GM12891 (cell line): Measurements from ENCODE around the gene MDM2.
"Not testable (repeated sequence)": the region's sequence is repeated elsewhere in the genome, so short reads cannot be mapped to it uniquely, and the experiment has no call there.

ENCODE experiments used
- DNase-seq: peaks from one replicate; pipeline ENCODE4 v3.0.0; 2011; ENCODE audit warnings: low spot score; ENCODE audit not compliant: insufficient read length
- FAIRE-seq: peaks from 2 replicates; lab custom pipeline; 2011; peaks lifted over from hg19 to GRCh38; lab: Jason Lieb, UNC
- PAX5 ChIP-seq: IDR thresholded peaks from 2 replicates; pipeline ENCODE4 v1.6.1; 2011; ENCODE audit warnings: low read length, moderate library complexity, mild to moderate bottlenecking; ENCODE audit not compliant: insufficient read depth, severe bottlenecking
- POLR2A ChIP-seq: IDR thresholded peaks from 2 replicates; pipeline ENCODE4 v1.6.1; 2011; ENCODE audit warnings: low read depth, low read length, control low read depth
- POLR2AphosphoS5 ChIP-seq: IDR thresholded peaks from 2 replicates; pipeline ENCODE4 v1.6.1; 2011; ENCODE audit warnings: low read depth, low read length, control low read depth
- POU2F2 ChIP-seq: IDR thresholded peaks from 2 replicates; pipeline ENCODE4 v1.6.1; 2011; ENCODE audit warnings: low read depth, mild to moderate bottlenecking, control low read depth, low read length, moderate library complexity
- SPI1 ChIP-seq: IDR thresholded peaks from 2 replicates; pipeline ENCODE4 v1.6.1; 2011; ENCODE audit warnings: low read depth, low read length, control low read depth
- TAF1 ChIP-seq: IDR thresholded peaks from 2 replicates; pipeline ENCODE4 v1.6.1; 2011; ENCODE audit warnings: low read depth, low read length, control low read depth

Gene MDM2

DNA sequence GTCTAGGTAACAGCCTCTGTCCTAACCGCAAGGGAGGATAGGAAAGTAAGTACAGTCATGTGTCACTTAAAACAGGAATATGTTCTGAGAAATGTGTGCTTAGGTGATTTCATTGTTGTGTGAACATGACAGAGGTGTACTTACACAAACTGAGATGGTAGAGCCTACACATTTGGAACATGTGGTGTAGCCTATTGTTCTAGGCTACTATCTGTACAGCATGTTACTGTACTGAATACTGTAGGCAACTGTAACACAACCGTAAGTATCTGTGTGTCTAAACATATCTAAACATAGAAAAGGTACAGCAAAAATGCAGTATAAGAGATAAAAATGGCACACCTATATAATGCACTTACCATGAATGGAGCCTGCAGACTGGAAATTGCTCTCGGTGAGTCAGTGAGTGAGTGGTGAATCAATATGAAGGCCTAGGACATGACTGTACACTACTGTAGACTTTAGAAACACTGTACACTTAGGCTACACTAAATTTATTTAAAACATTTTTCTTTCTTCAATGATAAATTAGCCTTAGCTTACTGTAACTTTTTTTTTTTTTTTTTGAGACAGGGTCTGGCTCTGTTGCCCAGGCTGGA is 13.2 kb upstream of the MDM2 start:
- no peak for TF ChIP-seq POLR2A
- TF ChIP-seq SPI1, result no peak
- TF ChIP-seq TAF1, result no peak
- TF ChIP-seq PAX5, result no peak
- no peak for TF ChIP-seq POU2F2
- TF ChIP-seq POLR2AphosphoS5, result no peak
- DNase-seq (no peak), FAIRE-seq (no peak)

DNA sequence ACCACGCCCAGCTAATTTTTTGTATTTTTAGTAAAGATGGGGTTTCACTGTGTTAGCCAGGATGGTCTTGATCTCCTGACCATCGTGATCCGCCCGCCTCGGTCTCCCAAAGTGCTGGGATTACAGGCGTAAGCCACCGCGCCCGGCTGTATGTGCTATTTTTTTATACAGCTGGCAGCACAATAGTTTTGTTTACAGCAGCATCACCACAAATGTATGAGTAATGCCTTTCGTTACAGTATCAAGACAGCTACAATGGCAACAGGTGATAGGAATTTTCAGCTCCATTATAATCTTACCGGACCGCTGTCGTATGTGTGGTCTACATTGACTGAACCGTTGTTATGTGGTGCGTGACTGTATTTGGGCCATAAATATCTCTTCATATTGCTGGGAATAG is 11.6 kb upstream of the MDM2 start:
- FAIRE-seq, result no peak
- no peak for DNase-seq
- TF ChIP-seq PAX5 (no peak), TAF1 (no peak)

DNA sequence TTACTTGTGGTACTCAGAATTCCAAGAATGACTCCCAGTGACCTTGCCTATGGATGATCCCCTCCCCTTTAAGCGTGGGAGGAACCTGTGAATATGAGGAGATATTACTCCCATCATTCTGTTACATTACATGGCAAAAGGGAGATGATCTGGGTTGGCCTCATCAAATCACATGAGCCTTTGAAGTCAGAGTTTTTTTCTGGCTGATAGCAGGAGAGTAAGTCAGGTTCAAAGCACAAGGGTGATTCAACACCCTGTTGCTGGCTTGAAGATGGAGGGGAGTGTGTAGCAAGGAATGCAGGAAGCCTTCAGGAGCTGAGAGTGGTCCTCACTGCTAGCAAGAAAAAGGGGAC is 9.1 kb upstream of the MDM2 start:
- TF ChIP-seq POU2F2, result no peak
- no peak for TF ChIP-seq POLR2AphosphoS5
- TF ChIP-seq PAX5, result no peak
- TF ChIP-seq POLR2A, result no peak
- TF ChIP-seq TAF1, result no peak
- no peak for TF ChIP-seq SPI1
- FAIRE-seq (no peak), DNase-seq (no peak)

DNA sequence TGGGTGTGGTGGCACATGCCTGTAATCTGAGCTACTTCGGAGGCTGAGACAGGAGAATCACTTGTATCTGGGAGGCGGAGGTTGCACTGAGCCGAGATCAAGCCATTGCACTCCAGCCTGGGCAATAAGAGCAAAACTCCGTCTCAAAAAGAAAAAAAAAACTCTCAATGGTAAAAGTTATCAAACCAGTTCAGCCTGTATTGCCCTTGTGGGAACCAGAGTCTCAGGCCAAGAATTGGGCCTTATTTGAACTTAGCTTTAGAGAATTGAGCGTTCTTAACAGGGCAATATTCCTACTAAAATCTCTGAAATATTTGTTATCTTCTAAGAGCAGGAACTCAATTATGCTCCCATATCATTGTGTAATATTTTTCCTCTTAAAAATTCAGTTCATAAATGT is 7.7 kb upstream of the MDM2 start:
- DNase-seq (no peak), FAIRE-seq (no peak)
- TF ChIP-seq POLR2A (no peak), SPI1 (no peak)

DNA sequence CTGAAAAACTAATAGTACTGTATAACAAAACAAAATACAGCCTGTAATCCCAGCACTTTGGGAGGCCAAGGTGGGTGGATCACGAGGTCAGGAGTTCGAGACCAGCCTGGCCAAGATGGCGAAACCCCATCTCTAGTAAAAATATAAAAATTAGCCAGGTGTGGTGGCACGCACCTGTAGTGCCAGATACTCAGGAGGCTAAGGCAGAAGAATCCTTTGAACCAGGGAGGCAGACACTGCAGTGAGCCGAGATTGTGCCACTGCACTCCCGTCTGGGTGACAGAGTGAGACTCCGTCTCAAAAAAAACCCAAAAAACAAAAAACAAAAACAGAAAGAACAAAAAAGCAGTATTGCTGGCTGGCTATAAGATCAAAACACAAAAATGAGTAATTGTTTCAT is 6.9 kb upstream of the MDM2 start:
- not testable (repeated sequence) for FAIRE-seq

DNA sequence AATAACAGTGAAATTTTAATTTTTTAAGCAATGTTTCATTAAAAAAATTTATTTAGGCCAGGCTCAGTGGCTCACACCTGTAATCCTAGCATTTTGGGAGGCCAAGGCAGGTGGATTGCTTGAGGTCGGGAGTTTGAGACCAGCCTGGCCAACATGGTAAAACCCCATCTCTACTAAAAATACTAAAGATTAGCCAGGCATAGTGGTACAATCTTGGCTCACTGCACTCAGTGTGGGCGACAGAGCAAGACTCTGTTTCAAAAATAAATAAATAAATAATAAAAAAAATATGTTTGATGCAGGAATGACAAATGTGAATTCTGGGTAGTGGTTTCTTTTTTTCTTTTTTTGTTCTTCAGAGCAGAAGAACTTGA is 5.6 kb upstream of the MDM2 start:
- FAIRE-seq, result not testable (repeated sequence)

More for the DNA sequence above, 6.9 kb upstream of the MDM2 start:
- DNase-seq, result not testable (repeated sequence)

DNA sequence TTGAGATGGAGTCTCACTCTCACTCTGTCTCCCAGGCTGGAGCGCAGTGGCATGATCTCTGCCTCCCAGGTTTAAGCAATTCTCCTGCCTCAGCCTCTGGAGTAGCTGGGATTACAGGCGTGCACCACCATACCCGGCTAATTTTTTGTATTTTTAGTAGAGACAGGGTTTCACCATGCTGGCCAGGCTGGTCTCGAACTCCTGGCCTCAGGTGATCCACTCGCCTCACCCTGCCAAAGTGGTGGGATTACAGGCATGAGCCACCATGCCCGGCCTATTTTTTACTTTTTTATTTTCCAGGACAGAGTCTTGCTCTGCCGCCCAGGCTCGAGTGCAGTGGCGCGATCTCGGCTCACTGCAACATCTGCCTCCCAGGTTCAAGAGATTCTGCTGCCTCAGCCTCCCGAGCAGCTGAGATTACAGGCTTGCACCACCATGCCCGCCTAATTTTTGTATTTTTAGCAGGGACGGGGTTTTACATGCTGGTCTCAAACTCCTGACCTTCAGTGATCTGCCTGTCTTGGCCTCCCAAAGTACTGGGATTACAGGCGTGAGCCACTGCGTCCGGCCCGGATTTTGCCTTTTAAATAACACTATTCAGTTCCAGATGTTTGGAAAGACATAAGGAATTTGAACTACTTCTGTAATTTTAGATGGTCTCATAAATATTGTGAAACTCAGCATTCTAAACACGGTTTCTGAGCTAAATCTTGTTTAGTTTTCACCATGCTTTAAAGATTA is 4.9 kb upstream of the MDM2 start:
- DNase-seq, FAIRE-seq: not testable (repeated sequence)

More for the DNA sequence above, 5.6 kb upstream of the MDM2 start:
- DNase-seq, result not testable (repeated sequence)

DNA sequence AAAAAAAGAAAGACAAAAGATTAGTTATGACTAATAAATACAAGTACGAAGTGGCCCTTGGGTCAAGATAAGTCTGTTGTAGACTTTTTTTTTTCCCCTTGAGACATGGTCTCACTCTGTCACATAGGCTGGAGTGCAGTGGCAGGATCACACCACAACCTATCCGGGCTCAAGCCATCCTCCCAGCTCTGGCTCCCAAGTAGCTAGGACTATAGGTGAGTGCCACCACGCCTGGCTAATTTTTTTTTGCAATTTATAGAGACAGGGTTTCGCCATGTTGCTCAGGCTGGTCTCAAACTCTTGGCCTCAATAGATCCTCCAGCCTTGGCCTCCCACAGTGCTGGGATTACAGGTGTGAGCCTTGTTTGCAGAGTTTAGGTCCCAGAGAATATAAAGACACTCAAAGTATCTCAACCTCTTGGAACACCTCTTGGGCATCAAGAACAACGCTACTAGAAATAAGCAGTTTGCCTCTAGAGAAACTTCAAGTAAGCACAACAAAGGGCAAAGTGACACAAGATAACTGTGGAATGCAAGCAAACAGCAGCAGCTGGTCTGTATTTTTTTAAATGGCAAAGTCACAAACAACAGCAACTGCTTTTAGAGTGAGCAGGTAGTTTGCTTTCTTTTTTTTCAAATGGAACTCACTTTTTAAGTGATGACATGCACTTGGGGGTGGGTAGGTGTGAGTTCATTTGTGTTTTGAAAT is 3.9 kb upstream of the MDM2 start:
- FAIRE-seq (no peak), DNase-seq (no peak)
- no peak for TF ChIP-seq SPI1
- no peak for TF ChIP-seq PAX5
- no peak for TF ChIP-seq TAF1
- no peak for TF ChIP-seq POLR2A
- TF ChIP-seq POLR2AphosphoS5, result no peak
- TF ChIP-seq POU2F2, result no peak

DNA sequence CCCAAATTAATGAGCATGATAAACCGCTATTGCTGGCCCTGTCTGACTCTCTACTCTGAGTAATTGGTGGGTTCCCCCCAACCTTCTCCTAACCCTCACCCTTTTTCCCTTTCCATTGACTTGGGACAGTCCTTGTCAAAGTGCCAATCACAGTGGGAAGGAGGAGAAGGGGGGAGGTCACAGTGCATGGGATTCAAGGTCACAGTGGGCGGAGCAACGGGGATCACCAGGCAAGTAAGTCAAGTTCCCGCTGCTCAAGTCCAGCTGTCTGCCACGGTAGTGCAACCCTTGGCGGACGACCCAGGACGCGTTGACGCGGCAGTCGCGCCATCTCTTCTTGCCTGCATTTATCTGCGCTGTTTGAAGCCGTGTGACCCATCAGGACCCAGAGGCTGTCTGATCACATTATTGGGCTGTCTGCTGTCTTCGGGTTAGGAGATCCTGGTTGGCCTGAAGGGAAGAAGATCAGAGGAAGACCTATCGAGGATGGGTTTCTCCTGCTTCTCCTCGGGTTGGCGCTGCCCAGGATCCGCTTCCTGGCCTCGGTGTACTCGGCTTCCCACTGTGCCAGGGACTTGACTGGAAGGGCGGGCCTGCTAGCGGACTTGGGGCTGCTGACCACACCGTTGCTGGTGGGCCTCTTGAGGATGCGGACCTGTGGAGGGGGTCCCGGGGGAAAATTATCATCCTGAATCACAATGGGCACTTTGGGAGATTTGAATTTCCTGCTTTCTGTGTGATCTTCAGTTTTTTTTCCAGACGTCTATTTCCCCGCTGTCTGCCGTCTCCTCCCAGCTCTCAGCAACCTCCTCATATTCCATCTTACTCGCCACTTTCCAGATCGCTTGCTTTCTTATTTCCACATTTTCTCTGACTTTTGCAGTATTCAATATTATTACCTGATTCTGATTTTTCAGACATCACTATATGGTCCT is 3.1 kb upstream of the MDM2 start:
- TF ChIP-seq PAX5 (no peak), SPI1 (no peak), POLR2AphosphoS5 (no peak), POU2F2 (no peak), TAF1 (no peak), POLR2A (no peak)
- FAIRE-seq (no peak), DNase-seq (no peak)

DNA sequence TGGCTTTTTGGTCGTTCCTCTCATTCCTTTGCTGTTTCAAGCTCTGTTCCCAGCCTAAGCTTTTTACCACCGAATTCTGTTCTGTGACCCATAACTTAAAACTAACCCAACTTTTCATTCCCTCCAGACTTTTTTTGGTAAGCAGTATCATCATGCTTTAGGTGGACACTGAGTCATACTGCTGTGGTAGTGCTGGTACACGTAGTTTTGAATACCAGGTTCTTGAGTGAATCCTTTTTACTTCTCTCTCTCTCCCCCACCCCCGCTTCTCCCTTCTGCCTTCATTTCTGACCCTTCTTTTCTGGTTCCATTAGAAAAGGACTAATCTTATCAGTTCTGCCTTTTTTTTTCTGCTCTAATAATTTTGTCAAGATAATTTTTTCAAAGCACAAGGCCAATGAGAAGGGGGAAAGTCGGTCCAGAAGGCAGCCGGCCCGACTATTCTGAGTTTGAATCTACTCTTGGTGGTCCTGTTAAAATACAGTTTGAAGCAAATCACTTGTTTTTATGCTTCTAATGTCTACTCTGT is 2.3 kb upstream of the MDM2 start:
- no peak for DNase-seq
- no peak for FAIRE-seq
- TF ChIP-seq SPI1, result no peak
- no peak for TF ChIP-seq POU2F2
- no peak for TF ChIP-seq POLR2AphosphoS5
- TF ChIP-seq TAF1, result no peak
- TF ChIP-seq POLR2A, result no peak
- TF ChIP-seq PAX5, result no peak
